Measurements from ENCODE around the gene MREG.

DNA sequence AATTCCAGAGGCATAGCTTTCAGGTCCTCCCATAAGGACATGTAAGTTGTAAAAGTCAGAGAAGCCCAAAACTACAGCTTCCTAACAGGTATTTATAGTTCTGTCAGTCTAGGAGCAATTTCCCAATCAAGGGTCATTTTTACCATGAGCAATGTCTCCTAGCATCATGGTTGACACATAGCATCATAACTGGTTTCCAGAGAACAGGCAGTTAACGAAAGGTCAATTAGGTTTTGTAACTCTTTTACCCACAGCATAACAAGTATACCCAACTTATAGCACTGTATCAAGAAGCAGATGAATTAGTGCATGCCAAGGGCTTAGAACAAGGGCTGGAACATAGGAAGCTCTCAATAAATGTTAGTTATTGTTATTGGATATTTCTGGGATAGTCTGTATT, 110.1 kb downstream of the MREG start:
- TF ChIP-seq, protein P1, sequence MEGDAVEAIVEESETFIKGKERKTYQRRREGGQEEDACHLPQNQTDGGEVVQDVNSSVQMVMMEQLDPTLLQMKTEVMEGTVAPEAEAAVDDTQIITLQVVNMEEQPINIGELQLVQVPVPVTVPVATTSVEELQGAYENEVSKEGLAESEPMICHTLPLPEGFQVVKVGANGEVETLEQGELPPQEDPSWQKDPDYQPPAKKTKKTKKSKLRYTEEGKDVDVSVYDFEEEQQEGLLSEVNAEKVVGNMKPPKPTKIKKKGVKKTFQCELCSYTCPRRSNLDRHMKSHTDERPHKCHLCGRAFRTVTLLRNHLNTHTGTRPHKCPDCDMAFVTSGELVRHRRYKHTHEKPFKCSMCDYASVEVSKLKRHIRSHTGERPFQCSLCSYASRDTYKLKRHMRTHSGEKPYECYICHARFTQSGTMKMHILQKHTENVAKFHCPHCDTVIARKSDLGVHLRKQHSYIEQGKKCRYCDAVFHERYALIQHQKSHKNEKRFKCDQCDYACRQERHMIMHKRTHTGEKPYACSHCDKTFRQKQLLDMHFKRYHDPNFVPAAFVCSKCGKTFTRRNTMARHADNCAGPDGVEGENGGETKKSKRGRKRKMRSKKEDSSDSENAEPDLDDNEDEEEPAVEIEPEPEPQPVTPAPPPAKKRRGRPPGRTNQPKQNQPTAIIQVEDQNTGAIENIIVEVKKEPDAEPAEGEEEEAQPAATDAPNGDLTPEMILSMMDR (IDR thresholded peaks at IDR 0.05; ENCODE audit: low read depth, low read length, missing input control), result no peak
- TF ChIP-seq, protein P2, sequence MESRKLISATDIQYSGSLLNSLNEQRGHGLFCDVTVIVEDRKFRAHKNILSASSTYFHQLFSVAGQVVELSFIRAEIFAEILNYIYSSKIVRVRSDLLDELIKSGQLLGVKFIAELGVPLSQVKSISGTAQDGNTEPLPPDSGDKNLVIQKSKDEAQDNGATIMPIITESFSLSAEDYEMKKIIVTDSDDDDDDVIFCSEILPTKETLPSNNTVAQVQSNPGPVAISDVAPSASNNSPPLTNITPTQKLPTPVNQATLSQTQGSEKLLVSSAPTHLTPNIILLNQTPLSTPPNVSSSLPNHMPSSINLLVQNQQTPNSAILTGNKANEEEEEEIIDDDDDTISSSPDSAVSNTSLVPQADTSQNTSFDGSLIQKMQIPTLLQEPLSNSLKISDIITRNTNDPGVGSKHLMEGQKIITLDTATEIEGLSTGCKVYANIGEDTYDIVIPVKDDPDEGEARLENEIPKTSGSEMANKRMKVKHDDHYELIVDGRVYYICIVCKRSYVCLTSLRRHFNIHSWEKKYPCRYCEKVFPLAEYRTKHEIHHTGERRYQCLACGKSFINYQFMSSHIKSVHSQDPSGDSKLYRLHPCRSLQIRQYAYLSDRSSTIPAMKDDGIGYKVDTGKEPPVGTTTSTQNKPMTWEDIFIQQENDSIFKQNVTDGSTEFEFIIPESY (IDR thresholded peaks at IDR 0.05), result no peak
- TF ChIP-seq, protein P3, sequence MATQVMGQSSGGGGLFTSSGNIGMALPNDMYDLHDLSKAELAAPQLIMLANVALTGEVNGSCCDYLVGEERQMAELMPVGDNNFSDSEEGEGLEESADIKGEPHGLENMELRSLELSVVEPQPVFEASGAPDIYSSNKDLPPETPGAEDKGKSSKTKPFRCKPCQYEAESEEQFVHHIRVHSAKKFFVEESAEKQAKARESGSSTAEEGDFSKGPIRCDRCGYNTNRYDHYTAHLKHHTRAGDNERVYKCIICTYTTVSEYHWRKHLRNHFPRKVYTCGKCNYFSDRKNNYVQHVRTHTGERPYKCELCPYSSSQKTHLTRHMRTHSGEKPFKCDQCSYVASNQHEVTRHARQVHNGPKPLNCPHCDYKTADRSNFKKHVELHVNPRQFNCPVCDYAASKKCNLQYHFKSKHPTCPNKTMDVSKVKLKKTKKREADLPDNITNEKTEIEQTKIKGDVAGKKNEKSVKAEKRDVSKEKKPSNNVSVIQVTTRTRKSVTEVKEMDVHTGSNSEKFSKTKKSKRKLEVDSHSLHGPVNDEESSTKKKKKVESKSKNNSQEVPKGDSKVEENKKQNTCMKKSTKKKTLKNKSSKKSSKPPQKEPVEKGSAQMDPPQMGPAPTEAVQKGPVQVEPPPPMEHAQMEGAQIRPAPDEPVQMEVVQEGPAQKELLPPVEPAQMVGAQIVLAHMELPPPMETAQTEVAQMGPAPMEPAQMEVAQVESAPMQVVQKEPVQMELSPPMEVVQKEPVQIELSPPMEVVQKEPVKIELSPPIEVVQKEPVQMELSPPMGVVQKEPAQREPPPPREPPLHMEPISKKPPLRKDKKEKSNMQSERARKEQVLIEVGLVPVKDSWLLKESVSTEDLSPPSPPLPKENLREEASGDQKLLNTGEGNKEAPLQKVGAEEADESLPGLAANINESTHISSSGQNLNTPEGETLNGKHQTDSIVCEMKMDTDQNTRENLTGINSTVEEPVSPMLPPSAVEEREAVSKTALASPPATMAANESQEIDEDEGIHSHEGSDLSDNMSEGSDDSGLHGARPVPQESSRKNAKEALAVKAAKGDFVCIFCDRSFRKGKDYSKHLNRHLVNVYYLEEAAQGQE (IDR thresholded peaks at IDR 0.05), result no peak
- no peak for TF ChIP-seq SP1 (IDR thresholded peaks at IDR 0.05)
- no peak for TF ChIP-seq FOXA1 (IDR thresholded peaks at IDR 0.05)

Data from liver (tissue), 3 donors.